Stimulated activated CD4-positive, alpha-beta T cell treated with anti-CD3 and anti-CD28 coated beads, Interleukin-12 subunit alpha, Interleukin-12 subunit beta, amount 100 ng/mL, for 4 hours (primary cell): ENCODE measurements around the gene UBAC2.

ENCODE experiments used
- DNase-seq: peaks from one replicate; pipeline ENCODE4 v3.0.0-alpha.2; 2020

UBAC2 gene

DNA sequence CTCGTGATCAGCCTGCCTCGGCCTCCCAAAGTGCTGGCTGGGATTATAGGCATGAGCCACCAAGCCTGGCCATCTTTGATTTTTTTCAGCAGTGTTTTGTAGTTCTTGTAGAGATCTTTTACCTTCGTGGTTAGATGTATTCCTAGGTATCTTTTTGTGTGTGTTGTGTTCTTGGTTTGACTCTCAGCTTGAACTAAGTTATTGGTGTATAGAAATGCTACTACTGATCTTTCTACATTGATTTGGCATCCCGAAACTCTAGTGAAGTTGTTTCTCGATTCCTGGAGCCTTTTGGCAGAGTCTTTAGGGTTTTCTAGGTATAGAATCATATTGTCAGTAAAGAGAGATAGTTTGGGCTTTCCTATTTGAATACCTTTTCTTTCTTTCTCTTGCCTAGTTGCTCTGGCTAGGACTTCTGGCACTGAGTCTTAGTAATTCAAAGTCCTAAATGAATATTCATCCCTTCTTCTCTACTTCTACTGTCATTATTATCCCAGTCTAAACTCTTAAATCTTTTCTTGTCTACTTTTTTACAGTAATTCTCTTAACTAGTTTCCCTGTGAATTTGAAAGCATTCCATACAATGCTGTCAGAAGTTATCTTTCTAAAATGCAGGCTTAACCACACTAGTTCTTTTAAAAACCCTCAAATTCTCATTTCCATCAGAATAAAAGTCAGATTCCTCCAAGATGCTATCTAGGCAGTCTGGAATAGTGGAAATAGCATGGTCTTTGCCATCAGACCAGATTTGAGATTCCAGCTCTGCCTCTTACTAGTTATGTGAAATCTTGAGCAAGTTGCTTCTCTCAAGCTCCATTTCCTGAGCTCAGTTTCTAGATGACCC lies 50.5 kb downstream of the UBAC2 start:
- no peak for DNase-seq

DNA sequence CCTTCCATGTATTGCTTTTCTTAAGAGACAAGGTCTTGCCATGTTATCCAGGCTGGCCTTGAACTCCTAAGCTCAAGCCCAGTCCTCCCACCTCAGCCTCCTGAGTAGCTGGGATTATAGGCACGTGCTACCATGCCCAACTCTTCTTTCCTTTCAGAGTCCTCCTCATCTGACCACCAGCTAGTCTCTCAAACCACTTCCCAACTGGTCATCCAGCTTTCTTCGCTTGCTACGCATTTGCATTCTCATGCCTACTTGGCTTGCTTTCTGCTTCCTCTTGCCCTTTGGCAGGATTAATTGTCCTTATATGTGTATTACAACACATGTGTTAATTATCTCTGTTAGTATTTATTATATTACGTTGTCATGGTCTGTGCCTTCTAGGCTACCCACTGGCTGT lies 51.3 kb downstream of the UBAC2 start:
- DNase-seq, result no peak

DNA sequence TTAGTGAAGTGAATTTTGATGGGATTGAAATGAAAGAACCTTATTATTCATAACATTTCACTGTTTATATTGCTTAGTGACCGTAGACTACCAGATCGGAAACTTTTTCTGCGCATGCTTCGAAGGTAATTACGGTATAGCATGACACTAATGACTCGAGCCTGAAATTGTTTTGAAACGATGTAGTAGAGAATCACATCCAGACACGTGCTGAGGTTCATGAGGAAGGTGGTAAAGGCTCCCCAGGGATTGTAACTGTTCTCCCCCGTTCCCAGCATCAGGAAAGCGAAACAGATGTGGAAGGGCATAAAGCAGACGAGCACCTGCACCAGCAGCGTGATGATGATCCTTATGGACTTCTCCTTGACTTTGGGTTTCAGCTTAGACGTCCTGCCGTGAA lies 54.2 kb downstream of the UBAC2 start:
- DNase-seq, result no peak

DNA sequence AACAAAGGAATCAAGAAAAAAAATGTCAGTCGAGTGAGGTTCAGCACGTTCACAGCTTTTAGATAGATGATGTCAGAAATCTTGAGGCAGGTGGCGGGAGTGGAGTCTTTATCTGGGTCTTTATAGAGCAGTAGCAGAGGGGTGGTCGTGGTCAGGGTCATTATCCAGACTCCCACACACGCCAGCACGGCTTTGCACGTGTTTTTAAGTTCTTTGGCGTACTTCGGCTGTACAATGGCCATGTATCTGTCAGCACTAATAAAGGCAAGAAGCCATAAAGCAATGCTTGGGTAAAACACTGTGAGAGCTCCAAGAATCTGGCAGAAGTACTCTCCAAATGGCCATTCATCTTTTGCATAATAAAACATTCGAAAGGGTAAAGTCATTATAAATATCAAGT lies 54.6 kb downstream of the UBAC2 start:
- no peak for DNase-seq

DNA sequence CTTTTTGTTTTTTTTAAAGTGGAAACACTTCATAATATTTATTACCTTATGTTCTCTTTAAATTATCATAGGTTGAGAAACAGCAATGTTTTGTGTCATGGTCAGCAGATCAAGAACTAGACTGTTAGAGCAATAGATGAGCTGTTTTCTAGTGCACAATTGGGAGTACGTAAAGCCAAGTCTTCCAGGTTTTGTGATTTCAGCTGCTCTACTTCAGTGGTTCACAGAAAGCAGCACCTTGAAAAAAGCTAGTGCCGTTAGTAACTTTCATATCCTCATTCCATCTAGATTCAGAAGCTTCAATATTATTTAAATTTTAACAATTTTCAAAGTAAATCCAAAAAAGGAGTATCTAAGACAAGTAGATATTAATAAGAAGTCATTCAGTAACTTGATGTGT lies 55.6 kb downstream of the UBAC2 start:
- no peak for DNase-seq

DNA sequence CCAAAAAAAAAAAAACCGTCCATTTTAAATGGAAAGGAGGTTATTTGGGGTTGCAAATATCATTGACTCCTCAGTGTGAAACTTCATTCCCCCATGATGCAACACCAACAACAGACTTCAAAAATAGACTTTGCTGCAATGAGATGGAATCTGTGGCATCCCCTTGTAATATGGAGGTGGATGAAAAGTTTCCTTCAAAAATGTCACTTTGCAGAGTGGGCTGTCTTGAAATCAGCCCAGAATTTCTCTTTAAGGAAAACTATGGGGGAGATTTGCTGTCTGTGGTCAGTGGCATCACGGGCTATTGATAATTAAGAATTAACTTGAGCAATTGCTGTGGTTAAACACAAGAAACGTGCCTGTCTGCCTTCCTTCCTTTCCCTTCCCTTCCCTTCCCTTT lies 56.1 kb downstream of the UBAC2 start:
- DNase-seq, result no peak

DNA sequence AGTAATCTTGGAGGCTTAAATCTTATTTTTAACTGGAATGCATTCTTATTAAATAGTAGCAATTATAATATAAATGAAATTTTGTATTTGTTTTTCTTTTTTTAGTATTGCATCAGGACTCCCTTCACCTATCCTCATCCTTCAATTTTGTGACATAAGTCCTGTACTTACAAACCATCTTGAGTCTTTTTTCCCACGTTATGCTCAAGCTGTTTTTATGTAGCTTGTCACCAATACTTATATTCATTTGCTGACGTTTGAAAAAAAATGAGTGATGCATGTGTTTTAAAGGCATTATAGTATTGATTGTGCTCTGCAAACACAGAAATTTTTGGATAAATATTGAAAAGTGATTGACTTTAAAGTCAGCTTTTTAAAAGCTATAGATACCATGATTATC lies 56.6 kb downstream of the UBAC2 start:
- no peak for DNase-seq

DNA sequence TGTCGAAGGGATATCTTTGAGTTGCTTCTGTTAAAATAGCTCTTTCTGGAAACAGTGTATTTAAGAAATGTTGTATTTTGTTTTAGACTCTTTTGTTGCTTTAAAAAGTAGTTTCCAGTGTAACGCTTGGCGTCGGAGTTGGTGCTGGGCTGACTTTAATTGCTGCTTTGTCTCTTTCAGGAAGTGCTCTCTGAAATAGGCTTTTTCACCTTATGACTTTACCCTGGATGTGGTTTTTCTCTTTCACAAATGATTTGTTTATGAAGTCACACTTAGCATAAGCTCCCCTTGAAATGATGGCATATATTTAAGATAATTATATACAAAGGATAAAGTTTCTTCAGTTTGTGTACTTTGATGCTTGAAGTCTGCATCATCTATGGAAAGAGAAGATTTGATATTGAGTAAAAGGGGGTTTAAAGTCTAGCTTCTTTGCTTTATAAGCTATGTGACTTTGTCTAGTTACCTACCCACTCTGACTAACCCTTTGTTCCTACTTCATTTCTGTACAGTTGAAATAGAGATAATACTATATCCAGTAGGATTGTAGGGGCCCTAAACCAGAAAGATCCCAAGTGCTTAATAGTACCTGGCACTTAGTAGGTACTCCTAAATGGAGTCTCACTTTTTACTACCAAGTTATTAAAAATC lies 57.7 kb downstream of the UBAC2 start, which contains the start of gene GPR18:
GPR18 (minus strand) TSS at position 170 of the 651 bp plus-strand sequence. CDS start 2,507 bp downstream, outside the sequence.
- no peak for DNase-seq

DNA sequence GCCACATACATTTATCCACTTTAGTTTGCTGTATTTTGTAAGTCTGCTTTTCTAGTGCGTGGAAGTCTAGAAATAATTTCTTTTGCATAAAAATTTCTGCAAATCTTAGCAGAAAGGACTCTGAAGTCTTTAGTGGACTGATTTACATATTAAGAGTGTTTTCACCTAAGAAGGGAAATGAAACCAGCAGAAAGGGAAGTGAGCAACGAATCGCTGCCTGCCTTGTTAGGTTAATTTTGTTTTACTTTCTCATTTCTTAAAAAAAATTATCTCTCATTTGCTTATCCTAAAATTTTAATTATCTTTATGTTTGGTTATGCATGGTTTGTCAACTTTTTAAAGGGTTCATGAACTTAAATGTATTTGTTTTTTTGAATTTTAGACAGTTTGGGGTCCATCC lies 58.3 kb downstream of the UBAC2 start:
- DNase-seq, result no peak

DNA sequence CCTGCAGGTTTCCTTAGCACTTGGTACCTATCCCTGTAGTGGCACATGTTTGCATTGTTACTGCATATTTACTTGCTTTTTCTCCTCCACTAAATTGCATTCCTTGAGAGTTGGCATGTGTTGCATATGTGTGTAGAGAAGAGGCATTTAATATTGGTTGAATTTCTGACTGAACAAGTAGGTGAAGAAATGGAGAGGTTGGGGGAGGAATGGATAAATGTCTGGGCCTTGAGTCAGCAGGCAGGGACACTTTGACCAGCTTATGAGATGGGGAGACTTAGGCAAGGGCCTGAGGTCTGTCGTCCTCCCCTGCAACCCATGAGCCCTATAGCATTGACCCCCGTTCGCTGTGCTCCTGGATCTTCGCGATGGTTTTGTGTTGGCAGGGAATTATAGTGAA lies 59.6 kb downstream of the UBAC2 start:
- DNase-seq, result no peak

DNA sequence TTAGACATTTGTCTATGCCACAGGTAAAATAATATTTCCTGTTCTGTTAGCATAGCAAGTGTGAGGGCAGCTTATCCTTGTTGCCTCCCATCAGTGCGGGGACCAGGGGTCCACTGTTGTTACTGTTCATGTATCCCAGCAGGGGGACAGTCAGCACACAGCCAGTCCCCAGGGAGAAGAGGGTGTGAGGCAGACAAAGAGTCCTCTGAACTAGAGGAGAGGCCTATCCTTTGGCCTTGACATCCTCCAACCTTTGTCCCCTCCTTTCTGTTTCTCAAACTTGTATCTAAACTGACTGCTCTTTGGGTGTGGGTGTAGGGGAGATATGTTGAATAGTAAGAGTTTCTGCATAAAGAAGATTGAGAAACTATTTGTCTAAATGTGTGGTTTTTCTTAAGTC lies 60.4 kb downstream of the UBAC2 start:
- DNase-seq, result no peak

DNA sequence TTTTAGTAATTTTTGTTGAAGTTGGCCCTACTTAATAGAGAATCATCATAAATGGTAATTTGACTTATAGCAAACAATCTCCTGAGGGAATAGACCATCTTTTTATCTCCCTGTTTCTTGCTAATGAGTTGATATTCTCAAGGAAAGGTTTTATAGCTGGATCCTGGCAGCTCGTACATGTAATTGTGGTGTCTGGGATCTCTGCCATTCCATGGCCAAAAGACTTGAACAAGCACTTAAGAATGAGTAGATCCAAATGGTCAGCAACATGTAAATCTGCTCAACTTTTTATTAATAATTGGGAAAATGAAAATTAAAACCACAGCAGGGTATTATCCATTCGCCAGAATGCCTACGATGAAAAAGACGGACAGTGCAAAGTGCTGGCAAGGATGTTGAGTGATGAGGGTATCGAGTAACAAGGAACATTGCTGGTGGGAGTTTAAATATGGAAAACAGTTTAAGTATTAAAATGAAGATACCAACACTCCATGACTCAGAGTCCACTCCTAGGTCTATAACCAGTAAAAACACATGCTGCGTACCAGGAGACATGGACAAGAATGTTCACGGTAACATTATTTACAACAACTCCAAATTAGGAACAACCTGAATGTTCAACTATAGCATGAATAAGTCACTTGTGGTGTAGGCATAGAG lies 62.6 kb downstream of the UBAC2 start:
- DNase-seq, result no peak

DNA sequence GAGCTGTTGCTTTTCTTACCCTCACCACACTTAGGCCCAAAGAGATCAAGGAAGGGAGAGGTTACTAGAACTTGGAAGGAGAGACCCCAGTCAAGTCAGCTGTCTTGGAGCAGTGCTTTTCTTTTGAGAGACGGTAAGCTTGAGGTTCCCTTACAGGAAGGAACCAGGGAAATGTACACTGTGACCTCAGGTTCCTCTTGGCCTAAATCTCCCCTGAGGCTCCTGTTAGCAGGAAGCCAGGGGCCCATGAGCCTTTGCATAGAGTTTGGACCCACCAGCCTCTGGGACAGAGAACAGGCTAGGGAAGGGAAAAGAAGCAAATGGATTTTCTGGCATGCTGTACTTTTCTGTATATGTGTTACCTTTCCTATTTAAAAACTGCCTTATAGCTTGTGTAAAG lies 63.4 kb downstream of the UBAC2 start:
- DNase-seq, result no peak

DNA sequence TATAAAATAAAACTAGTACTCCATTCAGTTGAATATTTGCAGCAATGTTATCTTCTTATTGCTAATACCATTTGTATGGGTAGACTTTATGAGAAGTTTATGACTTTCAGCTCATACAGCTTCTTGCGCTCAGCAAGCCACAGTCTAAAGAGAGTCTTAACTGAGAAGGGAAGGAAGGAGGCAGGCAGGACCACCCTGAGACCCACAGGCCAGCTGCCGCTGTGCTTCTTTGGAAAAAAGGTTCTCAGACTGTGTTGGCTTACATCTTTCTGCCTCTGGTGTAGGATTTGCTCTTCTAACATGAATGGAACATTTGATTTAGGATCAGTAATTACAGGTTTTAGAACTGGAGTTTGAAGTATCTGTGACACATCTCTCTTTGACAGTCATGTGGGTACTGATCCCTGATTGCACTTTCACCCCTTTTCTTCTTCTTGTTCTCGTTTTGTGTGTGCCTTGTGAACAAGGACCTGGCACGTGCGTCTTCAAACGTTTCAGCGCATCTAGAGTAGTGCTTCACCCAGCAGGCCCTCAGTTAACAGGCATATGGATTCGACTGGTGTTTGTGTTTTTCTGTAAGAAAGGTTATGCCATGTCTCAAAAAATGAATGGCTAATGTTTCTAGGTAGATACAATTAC lies 64.6 kb downstream of the UBAC2 start:
- DNase-seq, result peak; percentile 39

DNA sequence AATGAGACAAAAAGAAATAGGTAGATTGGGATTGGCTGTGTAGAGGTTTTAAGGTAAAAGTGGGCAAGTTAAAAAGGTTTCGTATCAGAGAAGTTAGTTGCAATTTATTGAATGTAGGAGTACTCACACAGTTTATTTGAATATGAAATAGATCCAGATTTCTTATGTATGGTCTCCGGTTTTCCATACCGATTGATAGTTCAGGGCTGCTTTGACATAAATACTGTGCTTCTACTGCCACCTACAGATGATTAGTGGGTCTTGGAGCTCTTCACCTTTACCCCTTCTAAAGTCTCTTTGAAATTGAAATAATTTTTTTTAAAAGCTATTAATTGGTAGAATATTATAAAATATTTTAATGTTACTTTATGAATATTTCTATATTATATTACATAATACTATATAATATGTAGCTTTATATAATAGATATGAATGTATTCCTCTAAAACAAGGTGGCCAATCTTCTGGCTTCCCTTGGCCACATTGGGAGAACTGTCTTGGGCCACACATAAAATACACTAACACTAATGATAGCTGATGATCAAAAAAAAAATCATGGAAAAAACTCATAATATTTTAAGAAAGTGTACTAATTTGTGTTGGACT lies 65.3 kb downstream of the UBAC2 start:
- DNase-seq, result no peak

DNA sequence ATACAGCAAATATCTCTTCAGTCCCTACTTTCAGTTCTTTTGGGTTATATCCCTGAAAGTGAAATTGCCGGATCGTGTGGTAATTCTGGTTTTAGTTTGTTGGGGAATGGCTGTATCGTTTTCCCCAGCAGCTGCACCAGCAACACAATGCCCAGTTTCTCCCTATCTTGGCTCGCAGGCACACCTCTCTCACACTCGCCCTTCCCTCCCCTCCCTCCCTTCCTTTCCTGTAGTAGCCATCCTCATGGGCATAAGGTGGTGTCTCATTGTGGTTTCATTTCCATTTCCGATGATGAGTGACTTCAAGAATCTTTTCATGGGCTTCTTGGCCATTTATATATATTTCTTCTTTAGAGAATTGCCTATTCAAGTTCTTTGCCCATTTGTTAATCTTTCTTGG lies 66.2 kb downstream of the UBAC2 start:
- no peak for DNase-seq

DNA sequence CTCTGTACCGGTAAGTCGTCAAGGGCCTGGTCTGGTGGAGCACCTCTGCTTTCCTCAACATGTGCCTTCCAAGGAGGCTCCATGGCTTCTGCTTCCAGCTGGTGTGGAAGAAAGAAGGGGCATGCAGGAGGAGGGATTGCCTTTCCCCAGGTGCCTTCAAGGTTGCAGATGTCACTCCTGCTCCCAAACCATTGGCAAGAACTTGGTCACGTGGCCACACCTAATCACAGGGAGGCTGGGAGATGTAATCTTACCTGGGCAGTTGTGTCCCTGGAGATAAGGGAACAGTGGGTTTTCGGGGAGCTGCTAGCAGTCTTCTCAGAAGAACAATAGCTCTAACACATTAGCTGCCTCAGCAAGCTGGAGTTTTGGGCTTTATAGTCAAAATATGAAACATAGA lies 67.3 kb downstream of the UBAC2 start:
- no peak for DNase-seq

DNA sequence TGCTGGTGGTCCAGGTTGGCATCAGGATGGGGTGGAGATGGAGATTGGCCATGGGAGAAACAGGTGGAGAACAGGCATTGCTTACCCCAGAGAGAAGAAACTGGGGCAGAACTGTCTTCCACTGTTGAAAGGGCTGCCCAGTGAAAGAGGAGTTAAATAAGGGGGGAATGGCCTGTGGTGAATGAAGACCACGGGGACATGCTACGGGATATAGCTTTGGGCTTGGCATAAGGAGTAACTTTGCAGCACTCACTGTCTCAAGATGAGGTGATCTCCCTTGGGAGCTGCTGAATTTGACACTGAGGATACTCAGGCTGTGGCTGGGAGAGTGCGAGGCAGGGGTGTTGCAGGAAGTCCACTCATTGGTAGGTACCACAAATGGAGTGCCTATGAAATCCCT lies 68.2 kb downstream of the UBAC2 start:
- DNase-seq, result no peak

DNA sequence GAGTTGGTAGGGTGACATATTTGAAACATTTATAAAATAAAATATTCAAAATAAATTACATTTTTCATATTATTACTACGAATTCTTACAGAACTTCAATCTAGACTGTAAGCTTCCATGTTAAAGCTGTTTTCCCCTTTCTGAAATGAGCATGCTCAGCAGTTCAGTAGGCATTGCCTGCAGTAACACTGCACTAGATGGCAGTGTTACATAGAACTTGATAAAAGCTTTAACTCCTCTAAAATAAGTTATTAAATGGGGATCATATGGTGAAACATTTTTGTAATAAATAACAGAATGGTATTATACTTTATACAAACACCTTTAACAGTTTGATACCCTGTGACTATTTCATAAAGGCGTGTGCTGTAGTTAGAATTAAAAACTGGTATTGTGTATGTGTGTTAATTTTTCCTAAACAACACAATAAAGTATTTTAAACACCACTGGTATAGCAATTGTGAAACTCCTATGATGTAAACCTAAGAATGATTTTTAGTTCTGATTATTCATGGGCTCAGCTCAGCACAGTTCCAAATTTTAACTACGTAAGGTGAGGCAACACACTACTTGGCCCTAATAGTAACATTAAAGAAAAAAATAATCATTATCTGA lies 69.1 kb downstream of the UBAC2 start:
- DNase-seq, result no peak

DNA sequence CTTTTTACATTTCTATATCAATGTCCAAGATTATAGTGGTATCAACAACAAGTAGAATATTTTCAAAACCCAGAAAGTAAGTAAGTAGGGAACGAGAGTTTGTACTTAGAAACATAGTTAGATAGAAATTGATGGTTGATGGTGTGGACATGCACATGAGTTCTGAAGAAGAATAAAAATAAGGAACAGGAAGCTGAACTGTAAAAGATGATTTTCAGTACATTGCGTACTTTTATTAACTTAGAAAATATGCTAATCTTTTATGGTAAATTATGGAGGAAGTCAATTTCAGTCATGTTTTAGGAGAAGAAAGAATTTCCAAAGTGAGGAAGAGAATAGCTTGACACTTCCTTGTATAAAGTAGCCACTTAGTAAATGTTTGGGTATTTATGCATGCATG lies 69.9 kb downstream of the UBAC2 start:
- no peak for DNase-seq

DNA sequence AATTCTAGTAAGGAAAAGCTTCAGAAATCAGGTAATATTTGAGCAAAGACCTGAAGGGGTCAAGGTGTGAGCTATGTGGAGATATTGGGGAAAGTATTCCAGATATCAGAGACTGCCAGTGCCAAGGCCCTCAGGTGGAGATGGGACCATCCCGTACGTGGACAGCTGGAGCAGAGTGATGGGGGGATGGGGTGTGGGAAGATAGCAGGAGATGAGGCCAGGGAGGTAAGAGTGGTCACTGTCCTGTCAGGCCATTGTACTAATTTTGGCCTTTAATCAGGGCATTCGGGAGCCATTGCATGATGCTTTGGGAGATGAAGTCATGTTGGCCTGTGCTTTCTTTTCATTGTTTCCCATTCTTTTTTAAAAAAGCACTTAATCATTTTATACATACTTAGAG lies 70.6 kb downstream of the UBAC2 start:
- no peak for DNase-seq

DNA sequence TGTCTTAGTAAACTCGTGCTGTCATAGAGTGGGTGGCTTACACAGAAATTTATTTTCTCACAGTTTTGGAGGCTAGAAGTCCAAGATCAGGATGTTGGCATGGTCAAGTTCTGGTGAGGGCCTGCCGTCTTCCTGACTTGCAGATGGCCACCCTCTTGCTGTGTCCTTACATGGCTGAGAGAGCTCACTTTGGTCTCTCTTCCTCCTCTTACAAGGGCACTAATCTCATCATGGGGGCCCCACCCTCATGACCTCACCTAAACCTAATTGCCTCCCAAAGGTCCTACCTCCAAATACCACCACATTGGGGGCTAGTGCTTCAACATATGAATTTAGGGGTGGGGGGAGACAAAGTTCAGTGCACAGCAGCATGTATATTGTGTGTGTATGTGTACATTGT lies 71.8 kb downstream of the UBAC2 start:
- DNase-seq, result no peak

DNA sequence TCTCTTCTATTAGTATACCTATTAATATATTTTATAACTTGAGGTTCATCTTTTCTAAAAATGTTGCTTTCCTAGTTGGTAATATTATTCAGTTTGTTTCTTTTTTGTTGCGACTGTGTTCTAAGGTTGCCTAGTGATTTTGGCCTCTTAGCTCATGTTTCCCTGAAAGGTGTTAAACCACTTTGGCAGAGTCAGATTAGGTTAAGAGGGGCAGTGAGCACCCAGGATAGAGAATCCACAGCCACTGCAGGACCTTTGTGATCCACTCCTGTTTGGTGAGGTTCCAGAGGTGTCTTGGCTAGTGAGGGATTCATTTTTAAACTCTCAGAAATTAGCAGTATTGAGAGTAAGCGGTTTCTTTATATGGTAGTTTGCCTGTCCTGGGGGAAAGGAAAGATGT lies 72.5 kb downstream of the UBAC2 start:
- no peak for DNase-seq
